GM13976 (cell line): ENCODE results near the gene DHDH.
"Not testable (repeated sequence)": the region's sequence is repeated elsewhere in the genome, so short reads cannot be mapped to it uniquely, and the experiment has no call there.

Experiments used
- DNase-seq: peaks from one replicate; pipeline ENCODE4 v3.0.0; 2012; ENCODE audit warnings: low spot score
- CTCF ChIP-seq: IDR thresholded peaks from 2 replicates; pipeline ENCODE4 v1.5.1; 2012; ENCODE audit warnings: borderline replicate concordance, mild to moderate bottlenecking; ENCODE audit not compliant: insufficient read depth; ENCODE audit errors: extremely low read depth, missing control alignments, control extremely low read depth
- in situ Hi-C: fragments of 300-500 bp; cut with MboI; formaldehyde crosslinking; loops from one replicate; pipeline ENCODE4 v1.12.0; 2022; ENCODE audit warnings: low sequenced_read_pairs, mixed read lengths, inconsistent platforms; ENCODE audit not compliant: unreplicated experiment

Gene DHDH

DNA sequence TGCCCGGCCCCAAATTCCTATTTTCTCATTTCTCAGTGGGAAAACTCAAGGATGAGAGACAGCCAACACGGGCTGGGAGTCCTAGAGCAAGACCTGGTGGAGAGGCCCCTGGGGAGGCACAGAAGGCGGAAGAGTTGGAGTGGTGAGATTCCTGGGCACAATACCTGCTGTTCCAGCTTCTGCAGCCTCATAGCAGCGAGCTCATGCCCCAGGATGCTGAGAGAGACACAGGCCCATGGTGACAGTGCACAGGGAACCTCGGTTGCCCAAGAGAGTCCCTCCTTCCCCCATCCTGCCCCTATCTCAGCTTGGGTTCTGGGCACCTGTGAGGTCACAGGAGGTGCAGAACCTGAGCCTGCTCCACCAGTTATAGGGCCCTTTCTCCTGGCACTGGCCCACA lies 36.3 kb upstream of the DHDH start:
- no peak for DNase-seq
- no peak for TF ChIP-seq CTCF
- in situ Hi-C loops = no loop called here

- in situ Hi-C loops, DNase-seq: not testable (repeated sequence)
Observed at GRCh38 chr19:48899386-48899749, 34.1 kb upstream of the DHDH start.

DNA sequence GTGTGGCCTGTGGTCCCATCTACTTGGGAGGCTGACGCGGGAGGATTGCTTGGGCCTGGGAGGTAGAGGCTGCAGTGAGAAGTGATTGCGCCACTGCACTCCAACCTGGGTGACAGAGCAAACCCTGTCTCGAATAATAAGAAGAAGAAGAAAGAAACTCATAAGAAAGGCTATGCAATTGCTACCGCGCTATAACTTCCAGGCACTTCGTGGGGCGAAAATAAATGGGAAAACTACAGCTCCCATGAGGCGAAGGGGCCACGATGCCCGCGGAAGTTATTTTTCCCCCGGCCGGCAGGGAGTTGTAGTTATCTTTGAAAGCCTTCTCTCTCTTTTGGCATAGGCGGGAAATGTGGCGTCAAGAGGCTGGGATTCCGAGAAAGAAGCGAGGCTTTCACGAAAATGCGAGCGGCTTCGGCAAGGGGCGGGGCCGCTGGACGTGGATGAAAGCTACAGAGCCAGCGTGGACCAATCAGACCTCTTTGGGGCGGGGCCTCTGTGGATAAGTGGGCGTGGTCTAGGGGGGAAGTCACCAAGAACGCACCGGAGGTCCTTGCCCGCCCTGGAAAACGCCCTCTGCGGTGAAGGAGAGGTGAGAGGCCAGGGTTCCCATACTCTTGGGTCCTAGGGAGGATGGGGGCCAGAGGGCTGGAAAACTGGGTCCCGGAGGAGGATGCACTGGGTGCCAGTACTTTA lies 33.6 kb upstream of the DHDH start, which contains the start of gene NUCB1:
NUCB1 (plus strand) TSS at position 532 of the 696 bp plus-strand sequence. CDS start 485 bp downstream, outside the sequence.
- no peak for TF ChIP-seq CTCF
- DNase-seq = peak; percentile 99
- in situ Hi-C loops = no loop called here

DNA sequence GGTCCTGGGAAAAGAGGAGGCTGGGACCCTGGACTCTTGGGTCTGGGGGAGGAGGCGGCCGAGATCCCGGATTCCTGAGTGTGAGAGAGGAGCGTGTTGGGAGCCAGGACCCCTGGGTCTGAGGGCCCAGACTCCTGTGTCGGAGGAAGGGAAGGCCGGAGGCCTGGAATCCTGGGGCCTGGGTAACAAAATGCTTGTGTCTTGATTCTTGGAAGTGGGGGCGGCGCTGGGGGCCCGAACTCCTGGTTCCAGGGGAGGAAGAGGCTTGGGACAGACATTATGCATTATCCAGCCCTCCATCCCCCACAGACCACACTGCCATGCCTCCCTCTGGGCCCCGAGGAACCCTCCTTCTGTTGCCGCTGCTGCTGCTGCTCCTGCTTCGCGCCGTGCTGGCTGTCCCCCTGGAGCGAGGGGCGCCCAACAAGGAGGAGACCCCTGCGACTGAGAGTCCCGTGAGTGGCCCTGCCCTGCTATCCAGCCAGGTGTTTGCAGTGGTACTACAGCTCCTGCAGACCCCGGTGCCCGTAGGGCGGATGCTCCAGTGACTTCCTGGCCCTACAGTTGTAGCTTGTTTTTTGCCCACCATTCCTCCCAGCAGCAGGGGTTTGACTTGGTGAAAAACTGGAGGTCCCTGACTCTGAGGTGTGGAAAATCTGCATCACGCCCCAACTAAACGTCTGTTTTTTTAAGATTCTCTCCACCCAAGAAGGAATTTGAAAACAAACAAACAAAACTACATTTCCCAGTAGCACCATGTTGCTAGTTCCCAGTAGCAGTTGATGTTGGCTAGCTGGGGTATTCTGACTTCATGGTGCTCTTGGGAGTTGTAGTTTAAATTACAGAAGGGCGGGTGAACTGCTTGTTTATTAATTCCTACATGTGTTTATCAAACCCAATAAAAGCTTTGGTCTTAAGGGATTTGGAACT lies 32.8 kb upstream of the DHDH start:
- peak; percentile 68 for DNase-seq
- no peak for TF ChIP-seq CTCF
- in situ Hi-C loops = no loop called here

DNA sequence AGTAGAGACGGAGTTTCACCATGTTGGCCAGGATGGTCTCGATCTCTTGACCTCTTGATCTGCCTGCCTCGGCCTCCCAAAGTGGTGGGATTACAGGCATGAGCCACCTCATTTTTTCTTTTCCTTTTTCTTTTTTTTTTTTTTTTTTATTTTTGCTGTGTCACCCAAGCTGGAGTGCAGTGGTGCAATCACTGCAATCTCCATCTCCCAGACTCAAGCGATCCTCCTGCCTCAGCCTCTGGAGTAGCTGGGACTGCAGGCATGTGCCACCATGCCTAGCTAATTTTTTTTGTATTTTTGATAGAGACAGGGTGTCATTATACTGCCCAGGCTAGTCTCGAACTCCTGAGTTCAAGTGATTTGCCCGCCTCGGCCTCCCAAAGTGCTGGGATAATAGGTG lies 31.2 kb upstream of the DHDH start:
- DNase-seq, in situ Hi-C loops: not testable (repeated sequence)

- in situ Hi-C loops, DNase-seq: not testable (repeated sequence)
Observed at GRCh38 chr19:48903788-48904187, 29.7 kb upstream of the DHDH start.

DNA sequence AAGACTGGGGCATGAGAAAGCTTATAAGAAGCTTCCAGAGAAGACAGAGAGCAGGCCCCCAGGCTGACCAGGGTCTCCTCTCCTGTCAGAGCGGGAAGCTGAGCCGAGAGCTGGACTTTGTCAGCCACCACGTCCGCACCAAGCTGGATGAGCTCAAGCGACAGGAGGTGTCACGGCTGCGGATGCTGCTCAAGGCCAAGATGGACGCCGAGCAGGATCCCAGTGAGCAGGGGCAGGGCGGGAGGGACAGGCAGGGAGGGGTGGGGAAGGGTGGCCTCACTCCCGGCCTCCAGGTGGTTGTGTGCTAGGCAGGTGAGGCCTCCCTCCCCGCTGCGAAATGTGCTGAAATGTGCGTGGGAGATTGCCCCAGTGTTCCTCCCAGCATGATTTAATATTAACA lies 27.8 kb upstream of the DHDH start:
- TF ChIP-seq CTCF = no peak
- no peak for DNase-seq
- in situ Hi-C loops = no loop called here

DNA sequence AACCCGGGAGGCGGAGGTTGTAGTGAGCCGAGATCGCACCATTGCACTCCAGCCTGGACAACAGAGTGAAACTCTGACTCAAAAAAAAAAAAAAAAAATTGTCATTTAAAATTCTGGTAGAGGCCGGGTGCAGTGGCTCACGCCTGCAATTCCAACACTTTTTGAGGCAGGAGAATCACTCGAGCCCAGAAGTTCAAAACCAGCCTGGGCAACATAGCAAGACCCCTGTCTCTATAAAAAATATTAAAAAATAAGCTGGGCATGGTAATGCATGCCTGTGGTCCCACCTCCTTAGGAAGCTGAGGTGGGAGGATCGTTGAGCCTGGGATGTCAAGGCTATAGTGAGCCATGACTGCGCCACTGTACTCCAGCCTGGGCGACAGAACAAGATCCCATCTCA lies 27.2 kb upstream of the DHDH start:
- in situ Hi-C loops = no loop called here
- no peak for TF ChIP-seq CTCF
- no peak for DNase-seq
